ENCODE measurements around the gene SEPSECS.

DNA sequence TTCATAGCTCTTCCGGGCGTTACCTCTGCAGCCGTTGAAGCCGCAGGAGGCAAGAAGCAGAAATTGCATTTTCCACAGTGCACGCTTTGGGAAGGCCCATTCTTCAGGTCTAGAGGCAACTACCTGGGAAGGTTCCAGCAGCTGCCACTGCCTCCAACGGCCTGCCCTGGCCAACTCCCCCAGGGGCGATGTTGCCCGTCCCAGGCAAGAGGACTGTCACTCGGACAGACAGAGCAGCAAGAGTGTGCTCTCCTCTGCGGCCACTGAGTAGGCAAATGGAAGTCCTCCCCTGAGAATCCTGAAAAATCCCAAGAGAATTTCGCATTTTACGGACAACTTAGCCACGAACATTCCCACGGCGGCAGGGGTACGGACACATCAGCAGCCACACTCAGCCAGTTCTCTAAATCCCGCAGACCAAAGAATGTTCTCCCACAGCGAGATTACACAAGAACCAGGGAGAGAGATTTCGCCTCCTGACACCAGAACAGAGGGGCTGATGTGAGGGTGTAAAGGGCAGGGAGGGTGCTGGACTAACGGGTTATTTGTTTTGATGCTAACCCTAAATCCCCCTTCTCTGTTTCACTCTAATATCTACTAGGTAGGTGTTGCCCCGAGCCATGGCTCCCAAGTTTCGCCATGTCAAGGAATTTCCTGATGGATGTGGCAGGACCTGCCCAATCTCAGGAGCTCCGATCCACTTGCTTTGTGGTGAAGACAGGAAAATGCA lies 63.8 kb downstream of the SEPSECS start:
- TF ChIP-seq CTCF (optimal IDR thresholded peaks at IDR 0.05 in 1 of 3, IDR thresholded peaks at IDR 0.05 in 1 of 3, conservative IDR thresholded peaks at IDR 0.05 in 1 of 3; ENCODE audit: extremely low read depth in 1 of 3, insufficient read depth in 2 of 3, low read length in 3 of 3) (no peak), EZH2 (IDR thresholded peaks at IDR 0.05; ENCODE audit: low read length) (no peak)

All from keratinocyte (primary cell).